ENCODE data around the gene EIF4A2. TPM values are rescaled to one million over a fixed set of nuclear protein-coding genes. Genes with fewer than 3 reads are reported as not detected.
A peak's percentile ranks its signal among the peaks of the same experiment; 100 is the strongest.

EIF4A2 gene
- total and polyA plus RNA-seq, 10 of the 15 experiments (the other 5 are each of a cell fraction or from before 2014, with no cell fraction given): 154 to 680 (median 259) TPM

GRCh38 chr3:186746008-186746407 is 37.4 kb upstream of the EIF4A2 start:
- no peaks in the 10 kb centered on the region for H4K20me1 ChIP-seq (ENCODE audit: control insufficient read depth, insufficient read depth)
- RAD21 ChIA-PET (ENCODE audit: unreplicated experiment): no interaction called here
- FAIRE-seq (no peak), ATAC-seq (peak; percentile 41), DNase-seq (ENCODE audit: low read depth, low spot score) (no peak)
- H3K9me3 ChIP-seq (replicated peaks; ENCODE audit: control insufficient read depth, insufficient read depth, low read length): no peaks in the 10 kb centered on the region
- no peak overlapping the region for H3K9ac ChIP-seq (ENCODE audit: control insufficient read depth, insufficient read depth, low read length)
- no peak overlapping the region for H3K4me3 ChIP-seq
- POLR2A ChIA-PET: no interaction called here
- H3K79me2 ChIP-seq (ENCODE audit: control insufficient read depth, insufficient read depth, low read length): no peaks in the 10 kb centered on the region
- intact Hi-C loops (cut with micrococcal nuclease; ENCODE audit: unreplicated experiment): no loop called here
- H3K4me1 ChIP-seq (ENCODE audit: control insufficient read depth, insufficient read depth, low read length): no peaks in the 10 kb centered on the region
- H3K27me3 ChIP-seq (replicated peaks in 1 of 2; ENCODE audit: control insufficient read depth in 2 of 2, insufficient read depth in 2 of 2, low read length in 1 of 2): no peaks in the 10 kb centered on the region; a peak in 2 of 4 replicates
- no TSS peak for BruUV-seq (replicated peaks)
- no peak overlapping the region for H3K4me2 ChIP-seq (ENCODE audit: control insufficient read depth, insufficient read depth)
- in situ Hi-C loops (cut with MboI): no loop called here
- H2AFZ ChIP-seq (ENCODE audit: control insufficient read depth, low read depth, low read length): peak overlapping the region; percentile 34
- 55% methylated on average over 9 of the region's 10 CpGs for WGBS (ENCODE audit: insufficient coverage, insufficient replicate concordance, low lambda C conversion rate, missing lambda C conversion rate)
- no peak overlapping the region for H3K27ac ChIP-seq (ENCODE audit: control insufficient read depth, insufficient read depth)
- CTCF ChIA-PET: interaction anchor here (0.7 kb wide), 1 partner anchor 129 kb away, joined by 3 read pairs; no protein-coding TSS in a partner anchor
- SMC1A ChIA-PET (ENCODE audit: uncharacterized antibody, unreplicated experiment): no interaction called here
- H3K36me3 ChIP-seq (ENCODE audit: control insufficient read depth in 2 of 2, insufficient read depth in 2 of 2, low read length in 1 of 2): no peaks in the 10 kb centered on the region
- TF ChIP-seq RELB (IDR thresholded peaks at IDR 0.05; ENCODE audit: low read depth): no peak
- TF ChIP-seq KLF5 (IDR thresholded peaks at IDR 0.05; ENCODE audit: partially characterized antibody): no peak
- no peak for TF ChIP-seq SREBF1 (IDR thresholded peaks at IDR 0.05; ENCODE audit: low read length)
- TF ChIP-seq, protein P1, sequence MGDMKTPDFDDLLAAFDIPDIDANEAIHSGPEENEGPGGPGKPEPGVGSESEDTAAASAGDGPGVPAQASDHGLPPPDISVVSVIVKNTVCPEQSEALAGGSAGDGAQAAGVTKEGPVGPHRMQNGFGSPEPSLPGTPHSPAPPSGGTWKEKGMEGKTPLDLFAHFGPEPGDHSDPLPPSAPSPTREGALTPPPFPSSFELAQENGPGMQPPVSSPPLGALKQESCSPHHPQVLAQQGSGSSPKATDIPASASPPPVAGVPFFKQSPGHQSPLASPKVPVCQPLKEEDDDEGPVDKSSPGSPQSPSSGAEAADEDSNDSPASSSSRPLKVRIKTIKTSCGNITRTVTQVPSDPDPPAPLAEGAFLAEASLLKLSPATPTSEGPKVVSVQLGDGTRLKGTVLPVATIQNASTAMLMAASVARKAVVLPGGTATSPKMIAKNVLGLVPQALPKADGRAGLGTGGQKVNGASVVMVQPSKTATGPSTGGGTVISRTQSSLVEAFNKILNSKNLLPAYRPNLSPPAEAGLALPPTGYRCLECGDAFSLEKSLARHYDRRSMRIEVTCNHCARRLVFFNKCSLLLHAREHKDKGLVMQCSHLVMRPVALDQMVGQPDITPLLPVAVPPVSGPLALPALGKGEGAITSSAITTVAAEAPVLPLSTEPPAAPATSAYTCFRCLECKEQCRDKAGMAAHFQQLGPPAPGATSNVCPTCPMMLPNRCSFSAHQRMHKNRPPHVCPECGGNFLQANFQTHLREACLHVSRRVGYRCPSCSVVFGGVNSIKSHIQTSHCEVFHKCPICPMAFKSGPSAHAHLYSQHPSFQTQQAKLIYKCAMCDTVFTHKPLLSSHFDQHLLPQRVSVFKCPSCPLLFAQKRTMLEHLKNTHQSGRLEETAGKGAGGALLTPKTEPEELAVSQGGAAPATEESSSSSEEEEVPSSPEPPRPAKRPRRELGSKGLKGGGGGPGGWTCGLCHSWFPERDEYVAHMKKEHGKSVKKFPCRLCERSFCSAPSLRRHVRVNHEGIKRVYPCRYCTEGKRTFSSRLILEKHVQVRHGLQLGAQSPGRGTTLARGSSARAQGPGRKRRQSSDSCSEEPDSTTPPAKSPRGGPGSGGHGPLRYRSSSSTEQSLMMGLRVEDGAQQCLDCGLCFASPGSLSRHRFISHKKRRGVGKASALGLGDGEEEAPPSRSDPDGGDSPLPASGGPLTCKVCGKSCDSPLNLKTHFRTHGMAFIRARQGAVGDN (IDR thresholded peaks at IDR 0.05): no peak
- TF ChIP-seq TAF1 (IDR thresholded peaks at IDR 0.05; ENCODE audit: borderline replicate concordance, low read depth, low read length): no peak
- no peak for TF ChIP-seq YY1 (IDR thresholded peaks at IDR 0.05; ENCODE audit: low read depth, low read length)
- TF ChIP-seq, protein P2, sequence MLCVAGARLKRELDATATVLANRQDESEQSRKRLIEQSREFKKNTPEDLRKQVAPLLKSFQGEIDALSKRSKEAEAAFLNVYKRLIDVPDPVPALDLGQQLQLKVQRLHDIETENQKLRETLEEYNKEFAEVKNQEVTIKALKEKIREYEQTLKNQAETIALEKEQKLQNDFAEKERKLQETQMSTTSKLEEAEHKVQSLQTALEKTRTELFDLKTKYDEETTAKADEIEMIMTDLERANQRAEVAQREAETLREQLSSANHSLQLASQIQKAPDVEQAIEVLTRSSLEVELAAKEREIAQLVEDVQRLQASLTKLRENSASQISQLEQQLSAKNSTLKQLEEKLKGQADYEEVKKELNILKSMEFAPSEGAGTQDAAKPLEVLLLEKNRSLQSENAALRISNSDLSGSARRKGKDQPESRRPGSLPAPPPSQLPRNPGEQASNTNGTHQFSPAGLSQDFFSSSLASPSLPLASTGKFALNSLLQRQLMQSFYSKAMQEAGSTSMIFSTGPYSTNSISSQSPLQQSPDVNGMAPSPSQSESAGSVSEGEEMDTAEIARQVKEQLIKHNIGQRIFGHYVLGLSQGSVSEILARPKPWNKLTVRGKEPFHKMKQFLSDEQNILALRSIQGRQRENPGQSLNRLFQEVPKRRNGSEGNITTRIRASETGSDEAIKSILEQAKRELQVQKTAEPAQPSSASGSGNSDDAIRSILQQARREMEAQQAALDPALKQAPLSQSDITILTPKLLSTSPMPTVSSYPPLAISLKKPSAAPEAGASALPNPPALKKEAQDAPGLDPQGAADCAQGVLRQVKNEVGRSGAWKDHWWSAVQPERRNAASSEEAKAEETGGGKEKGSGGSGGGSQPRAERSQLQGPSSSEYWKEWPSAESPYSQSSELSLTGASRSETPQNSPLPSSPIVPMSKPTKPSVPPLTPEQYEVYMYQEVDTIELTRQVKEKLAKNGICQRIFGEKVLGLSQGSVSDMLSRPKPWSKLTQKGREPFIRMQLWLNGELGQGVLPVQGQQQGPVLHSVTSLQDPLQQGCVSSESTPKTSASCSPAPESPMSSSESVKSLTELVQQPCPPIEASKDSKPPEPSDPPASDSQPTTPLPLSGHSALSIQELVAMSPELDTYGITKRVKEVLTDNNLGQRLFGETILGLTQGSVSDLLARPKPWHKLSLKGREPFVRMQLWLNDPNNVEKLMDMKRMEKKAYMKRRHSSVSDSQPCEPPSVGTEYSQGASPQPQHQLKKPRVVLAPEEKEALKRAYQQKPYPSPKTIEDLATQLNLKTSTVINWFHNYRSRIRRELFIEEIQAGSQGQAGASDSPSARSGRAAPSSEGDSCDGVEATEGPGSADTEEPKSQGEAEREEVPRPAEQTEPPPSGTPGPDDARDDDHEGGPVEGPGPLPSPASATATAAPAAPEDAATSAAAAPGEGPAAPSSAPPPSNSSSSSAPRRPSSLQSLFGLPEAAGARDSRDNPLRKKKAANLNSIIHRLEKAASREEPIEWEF (IDR thresholded peaks at IDR 0.05; ENCODE audit: insufficient replicate concordance, low read depth, low read length): no peak
- TF ChIP-seq TCF12 (IDR thresholded peaks at IDR 0.05; ENCODE audit: low read depth, low read length): no peak
- TF ChIP-seq, protein P3, sequence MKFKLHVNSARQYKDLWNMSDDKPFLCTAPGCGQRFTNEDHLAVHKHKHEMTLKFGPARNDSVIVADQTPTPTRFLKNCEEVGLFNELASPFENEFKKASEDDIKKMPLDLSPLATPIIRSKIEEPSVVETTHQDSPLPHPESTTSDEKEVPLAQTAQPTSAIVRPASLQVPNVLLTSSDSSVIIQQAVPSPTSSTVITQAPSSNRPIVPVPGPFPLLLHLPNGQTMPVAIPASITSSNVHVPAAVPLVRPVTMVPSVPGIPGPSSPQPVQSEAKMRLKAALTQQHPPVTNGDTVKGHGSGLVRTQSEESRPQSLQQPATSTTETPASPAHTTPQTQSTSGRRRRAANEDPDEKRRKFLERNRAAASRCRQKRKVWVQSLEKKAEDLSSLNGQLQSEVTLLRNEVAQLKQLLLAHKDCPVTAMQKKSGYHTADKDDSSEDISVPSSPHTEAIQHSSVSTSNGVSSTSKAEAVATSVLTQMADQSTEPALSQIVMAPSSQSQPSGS (IDR thresholded peaks at IDR 0.05; ENCODE audit: low read length): no peak
- TF ChIP-seq ETV6 (conservative IDR thresholded peaks at IDR 0.05 in 1 of 2, IDR thresholded peaks at IDR 0.05 in 1 of 2; ENCODE audit: borderline replicate concordance in 1 of 2, low read depth in 1 of 2): no peak
- TF ChIP-seq IKZF2 (IDR thresholded peaks at IDR 0.05): no peak
- no peak for TF ChIP-seq ZZZ3 (IDR thresholded peaks at IDR 0.05; ENCODE audit: control insufficient read depth, insufficient read length, low read depth)

Data from GM12878 (cell line).